Measurements from ENCODE around the gene STK11.
"Not testable (repeated sequence)": the region's sequence is repeated elsewhere in the genome, so short reads cannot be mapped to it uniquely, and the experiment has no call there.

GRCh38 chr19:1246265-1247087, 40.9 kb downstream of the STK11 start:
- not testable (repeated sequence) for TF ChIP-seq POLR2A (IDR thresholded peaks at IDR 0.05)
- TF ChIP-seq, protein P1, sequence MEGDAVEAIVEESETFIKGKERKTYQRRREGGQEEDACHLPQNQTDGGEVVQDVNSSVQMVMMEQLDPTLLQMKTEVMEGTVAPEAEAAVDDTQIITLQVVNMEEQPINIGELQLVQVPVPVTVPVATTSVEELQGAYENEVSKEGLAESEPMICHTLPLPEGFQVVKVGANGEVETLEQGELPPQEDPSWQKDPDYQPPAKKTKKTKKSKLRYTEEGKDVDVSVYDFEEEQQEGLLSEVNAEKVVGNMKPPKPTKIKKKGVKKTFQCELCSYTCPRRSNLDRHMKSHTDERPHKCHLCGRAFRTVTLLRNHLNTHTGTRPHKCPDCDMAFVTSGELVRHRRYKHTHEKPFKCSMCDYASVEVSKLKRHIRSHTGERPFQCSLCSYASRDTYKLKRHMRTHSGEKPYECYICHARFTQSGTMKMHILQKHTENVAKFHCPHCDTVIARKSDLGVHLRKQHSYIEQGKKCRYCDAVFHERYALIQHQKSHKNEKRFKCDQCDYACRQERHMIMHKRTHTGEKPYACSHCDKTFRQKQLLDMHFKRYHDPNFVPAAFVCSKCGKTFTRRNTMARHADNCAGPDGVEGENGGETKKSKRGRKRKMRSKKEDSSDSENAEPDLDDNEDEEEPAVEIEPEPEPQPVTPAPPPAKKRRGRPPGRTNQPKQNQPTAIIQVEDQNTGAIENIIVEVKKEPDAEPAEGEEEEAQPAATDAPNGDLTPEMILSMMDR (IDR thresholded peaks at IDR 0.05): not testable (repeated sequence)
